Measurements from ENCODE around the gene MB21D2. TPM values are rescaled to one million over a fixed set of nuclear protein-coding genes. Genes with fewer than 3 reads are reported as not detected.

MB21D2 gene
- total and polyA plus RNA-seq, 2 of the 8 experiments (the other 6 are each of a cell fraction or from before 2014, with no cell fraction given), result 10.0 to 21.0 TPM

DNA sequence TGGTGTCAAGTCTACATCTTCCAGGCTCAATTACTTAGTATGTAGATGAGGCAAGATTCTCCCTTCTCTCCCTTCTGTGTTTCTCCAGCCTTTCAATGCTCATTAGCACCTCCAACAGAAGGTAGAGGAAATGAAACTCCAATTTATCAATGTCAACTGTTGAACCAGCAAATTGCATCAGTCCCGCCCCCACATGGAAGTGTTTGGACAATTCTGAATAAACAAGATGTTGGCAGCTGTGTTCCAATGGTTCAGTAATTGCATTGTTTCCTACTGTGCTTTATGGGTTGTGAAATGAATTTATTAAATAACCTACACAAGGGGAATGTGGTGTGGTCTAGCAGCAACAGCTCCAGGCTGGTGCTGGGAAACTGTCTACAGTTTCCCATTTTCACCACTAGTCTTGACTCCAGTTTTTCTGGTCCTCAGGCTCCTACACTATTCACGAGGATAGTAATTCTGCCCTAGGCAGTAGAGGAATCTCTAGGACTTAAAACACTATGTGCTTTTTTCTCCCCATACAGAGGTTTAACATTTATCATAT lies 91.9 kb downstream of the MB21D2 start:
- no peak overlapping the region for H3K56ac ChIP-seq (replicated peaks; ENCODE audit: insufficient read length, low read depth, low read length)
- H3K4me3 ChIP-seq (ENCODE audit: extremely low read depth in 1 of 4, insufficient read depth in 2 of 4, low read depth in 3 of 4, low read length in 4 of 4), result no peak overlapping the region
- CTCF ChIA-PET (ENCODE audit: partially characterized antibody), result interaction anchor here (0.7 to 4.5 kb wide), 9 partner anchors 9 to 217 kb away, joined by 3 to 21 read pairs (median 4); no protein-coding TSS in a partner anchor
- H3K9ac ChIP-seq (replicated peaks in 1 of 4; ENCODE audit: extremely low read depth in 1 of 4, low read depth in 3 of 4, low read length in 3 of 4), result no peak overlapping the region
- H3K79me2 ChIP-seq (ENCODE audit: control insufficient read depth in 1 of 2, insufficient read depth in 2 of 2, low read length in 2 of 2), result peaks cover 0 to 47% of the 10 kb centered on the region in 2 experiments; a peak in 3 of 4 replicates
- H2BK5ac ChIP-seq (ENCODE audit: low read depth, low read length), result no peak overlapping the region
- no peaks in the 10 kb centered on the region for H3K9me3 ChIP-seq (ENCODE audit: insufficient read depth in 2 of 2, low read depth in 1 of 2, low read length in 1 of 2)
- no peak overlapping the region for H4K8ac ChIP-seq (ENCODE audit: extremely low read depth, insufficient read depth, low read length)
- H4K91ac ChIP-seq (replicated peaks; ENCODE audit: insufficient read length, low read length), result no peak overlapping the region
- no peak overlapping the region for H3K23ac ChIP-seq (ENCODE audit: insufficient read length)
- H2AFZ ChIP-seq (ENCODE audit: low read length), result no peak overlapping the region
- 79% methylated on average over 2 of the region's 2 CpGs; no CpG with 5 or more reads in 1 of the 2 experiments for WGBS, 2 experiments (ENCODE audit: extremely low coverage in 1 of 2, insufficient coverage in 1 of 2, insufficient read length in 1 of 2, insufficient replicate concordance in 2 of 2, low coverage in 1 of 2, low lambda C conversion rate in 2 of 2, missing lambda C conversion rate in 1 of 2)
- no peaks in the 10 kb centered on the region; the same call in 1 of the 2 replicates for H3K23me2 ChIP-seq (ENCODE audit: low read depth, low read length)
- no peaks in the 10 kb centered on the region for H3K36me3 ChIP-seq (ENCODE audit: control insufficient read depth in 2 of 4, insufficient read depth in 4 of 4, low read length in 3 of 4)
- no peak overlapping the region for H2BK20ac ChIP-seq (ENCODE audit: low read length)
- TF ChIP-seq MAFK (IDR thresholded peaks at IDR 0.05; ENCODE audit: low read depth, low read length) (no peak), RAD21 (IDR thresholded peaks at IDR 0.05 in 1 of 2, conservative IDR thresholded peaks at IDR 0.05 in 1 of 2; ENCODE audit: low read depth in 2 of 2, low read length in 2 of 2) (peak in 1 of 2 experiments; percentile 25; a peak in 1 of 4 replicates)
- no peak overlapping the region for H3K4me2 ChIP-seq (ENCODE audit: insufficient read depth in 1 of 2, low read depth in 2 of 2, low read length in 2 of 2)
- POLR2A ChIA-PET (ENCODE audit: partially characterized antibody), result interaction anchor here (0.6 to 1.3 kb wide), 2 partner anchors 9 to 11 kb away, joined by 3 to 4 read pairs; no protein-coding TSS in a partner anchor
- H3K4ac ChIP-seq (replicated peaks; ENCODE audit: insufficient read length, low read depth, low read length), result no peak overlapping the region
- no peak overlapping the region for H3K27ac ChIP-seq (ENCODE audit: low read depth, low read length)
- H2BK12ac ChIP-seq (ENCODE audit: low read depth, low read length), result no peak overlapping the region
- FAIRE-seq, result no peak
- no peak overlapping the region for H3K18ac ChIP-seq (ENCODE audit: extremely low read depth, low read length)
- no peaks in the 10 kb centered on the region for H4K20me1 ChIP-seq (replicated peaks in 1 of 2; ENCODE audit: control insufficient read depth in 1 of 2, insufficient read depth in 2 of 2, low read length in 2 of 2)
- peaks cover 9% of the 10 kb centered on the region for H3K79me1 ChIP-seq (ENCODE audit: low read depth, low read length)
- H3K14ac ChIP-seq (ENCODE audit: insufficient read length), result no peak overlapping the region
- no peak for DNase-seq (ENCODE audit: low read depth in 1 of 2, low spot score in 2 of 2)
- H2AK5ac ChIP-seq (ENCODE audit: low read depth, low read length), result no peak overlapping the region
- no peaks in the 10 kb centered on the region for H3K27me3 ChIP-seq (replicated peaks in 1 of 4; ENCODE audit: control insufficient read depth in 3 of 4, extremely low read depth in 1 of 4, insufficient read depth in 3 of 4, low read length in 3 of 4)
- H3K4me1 ChIP-seq (replicated peaks in 1 of 4; ENCODE audit: control insufficient read depth in 3 of 4, insufficient read depth in 4 of 4, low read length in 3 of 4), result no peaks in the 10 kb centered on the region; a peak in 1 of 7 replicates
- no peak overlapping the region for H2BK120ac ChIP-seq (replicated peaks; ENCODE audit: low read depth, low read length)
- H2BK15ac ChIP-seq (ENCODE audit: low read length), result no peak overlapping the region
- no peak overlapping the region for H4K5ac ChIP-seq (ENCODE audit: insufficient read length, low read depth, low read length)

All from H1 (cell line).